K562 (cell line): ENCODE data around the gene FAF2. TPM values are rescaled to one million over a fixed set of nuclear protein-coding genes. Genes with fewer than 3 reads are reported as not detected.

Experiments
- ATAC-seq: fragments of 200-7000 bp; cut with Tn5 transposase; 3 replicates; pipeline ENCODE4 v1.9.1; 2020; ENCODE audit warnings: moderate library complexity
- BruUV-seq: library from RNA; stranded (reverse); fragments of 400-500 nt; replicated peaks from 2 replicates; lab custom pipeline; 2021; lab: Mats Ljungman, UMichigan
- CTCF ChIA-PET: fragments of 300-600 bp; formaldehyde crosslinking; extraction: SDS; loops from one replicate; lab custom pipeline; 2021; ENCODE audit warnings: low intra/inter-chr PET ratio; lab: Yijun Ruan, JAX
- POLR2A ChIA-PET: fragments of 300-600, 350-650 bp; sonication (Branson Sonifier 250); formaldehyde crosslinking; extraction: SDS; loops from one replicate; lab custom pipeline; 2021; ENCODE audit warnings: antibody characterized with exemption, inconsistent platforms; lab: Yijun Ruan, JAX
- DNase-seq, 4 experiments: peaks; one replicate each; pipeline versions ENCODE4 v3.0.0 to v3.0.0-alpha.2; 2011 to 2018; ENCODE audit warnings: low spot score in 3 of 4, mixed read lengths in 3 of 4; ENCODE audit errors: extremely low read depth in 1 of 4
- FAIRE-seq: peaks from 2 replicates; lab custom pipeline; 2011; peaks lifted over from hg19 to GRCh38; lab: Jason Lieb, UNC
- H2AFZ ChIP-seq: 2 replicates; pipeline ENCODE4 v1.6.0; 2011; ENCODE audit warnings: low read depth, low read length, control low read depth, inconsistent platforms
- H3K27ac ChIP-seq: fragments of 200-600 bp; 3 replicates; pipeline ENCODE4 v1.8.0; 2011; ENCODE audit warnings: low read depth, mild to moderate bottlenecking, control low read depth, inconsistent platforms, low read length, moderate library complexity, mixed read lengths; ENCODE audit errors: extremely low read depth
- H3K27me3 ChIP-seq, 2 experiments: fragments of 300-600 bp in 1 of 2; 2 replicates in 1 of 2; 3 replicates in 1 of 2; pipeline versions ENCODE4 v1.6.0 to v1.8.0; 2011; ENCODE audit warnings: inconsistent platforms in 2 of 2, low read length in 2 of 2, mild to moderate bottlenecking in 1 of 2, mixed read lengths in 1 of 2, moderate library complexity in 1 of 2; ENCODE audit not compliant: control insufficient read depth in 2 of 2, insufficient read depth in 2 of 2
- H3K36me3 ChIP-seq: fragments of 300-600 bp; 3 replicates; pipeline ENCODE4 v1.8.0; 2011; ENCODE audit warnings: mild to moderate bottlenecking, low read length, inconsistent platforms; ENCODE audit not compliant: control insufficient read depth, insufficient read depth
- H3K4me1 ChIP-seq, 2 experiments: fragments of 200-600 bp in 1 of 2; replicated peaks in 1 of 2; 2 replicates in 1 of 2; 3 replicates in 1 of 2; pipeline versions ENCODE4 v1.5.1 to v1.8.0; 2011; ENCODE audit warnings: inconsistent platforms in 2 of 2, low read length in 2 of 2, mild to moderate bottlenecking in 1 of 2, mixed read lengths in 1 of 2, moderate library complexity in 1 of 2; ENCODE audit not compliant: control insufficient read depth in 2 of 2, insufficient read depth in 2 of 2
- H3K4me2 ChIP-seq: 2 replicates; pipeline ENCODE4 v1.6.1; 2011; ENCODE audit warnings: low read length, control low read depth, inconsistent platforms, mixed read lengths; ENCODE audit not compliant: insufficient read depth
- H3K4me3 ChIP-seq: fragments of 200-600 bp; sonication (generic), shearing (Covaris generic); 2 replicates; pipeline ENCODE4 v1.5.1; 2016; ENCODE audit warnings: control low read depth, inconsistent platforms
- H3K79me2 ChIP-seq: fragments of 200-600 bp; 3 replicates; pipeline ENCODE4 v1.8.0; 2011; ENCODE audit warnings: low read length, inconsistent platforms; ENCODE audit not compliant: control insufficient read depth, insufficient read depth
- H3K9ac ChIP-seq, 2 experiments: 2 replicates each; pipeline versions ENCODE4 v1.6.0 to v1.6.1; 2011; ENCODE audit warnings: low read depth in 2 of 2, low read length in 2 of 2, control low read depth in 1 of 2, inconsistent platforms in 1 of 2, mild to moderate bottlenecking in 1 of 2, mixed read lengths in 1 of 2; ENCODE audit not compliant: insufficient read depth in 1 of 2
- H3K9me1 ChIP-seq: one replicate; pipeline ENCODE4 v1.6.0; 2011; ENCODE audit warnings: inconsistent platforms, mild to moderate bottlenecking, low read length, moderate library complexity; ENCODE audit not compliant: control insufficient read depth, insufficient read depth
- H3K9me3 ChIP-seq: replicated peaks from 2 replicates; pipeline ENCODE4 v1.5.1; 2011; ENCODE audit warnings: low read depth, low read length, inconsistent platforms; ENCODE audit not compliant: control insufficient read depth, insufficient read depth
- H4K20me1 ChIP-seq: replicated peaks from 2 replicates; pipeline ENCODE4 v1.6.1; 2011; ENCODE audit warnings: low read length, inconsistent platforms, mixed read lengths; ENCODE audit not compliant: control insufficient read depth, insufficient read depth
- CBFB ChIP-seq: sonication (generic); formaldehyde crosslinking; IDR thresholded peaks from 2 replicates; pipeline ENCODE4 v1.4.0; 2020; ENCODE audit warnings: mild to moderate bottlenecking, missing genetic modification reagents
- CC2D1A ChIP-seq: fragments of 450-650 bp; IDR thresholded peaks from 2 replicates; pipeline ENCODE4 v1.6.1; 2017; ENCODE audit warnings: mild to moderate bottlenecking
- CCAR2 ChIP-seq: fragments of 200-400 bp; formaldehyde crosslinking; IDR thresholded peaks from 2 replicates; pipeline ENCODE4 v1.6.1; 2017; ENCODE audit warnings: mild to moderate bottlenecking, low read depth, low read length
- E2F6 ChIP-seq, 2 experiments: IDR thresholded peaks; 2 replicates each; pipeline ENCODE4 v1.6.1; 2011; ENCODE audit warnings: borderline replicate concordance in 1 of 2, control low read depth in 1 of 2, low read depth in 1 of 2, low read length in 1 of 2, mild to moderate bottlenecking in 1 of 2, mixed read lengths in 1 of 2, moderate library complexity in 1 of 2; ENCODE audit not compliant: insufficient read depth in 1 of 2, insufficient read length in 1 of 2, poor library complexity in 1 of 2, severe bottlenecking in 1 of 2; ENCODE audit errors: extremely low read depth in 1 of 2
- JUNB ChIP-seq: fragments of 450-650 bp; formaldehyde crosslinking; conservative IDR thresholded peaks from 2 replicates; pipeline ENCODE4 v1.4.0; 2020; ENCODE audit warnings: mild to moderate bottlenecking
- NUFIP1 ChIP-seq: fragments of 450-650 bp; IDR thresholded peaks from 2 replicates; pipeline ENCODE4 v1.6.1; 2018; ENCODE audit not compliant: partially characterized antibody
- ZBTB7A ChIP-seq: IDR thresholded peaks from 2 replicates; pipeline ENCODE4 v1.6.1; 2011; ENCODE audit warnings: low read depth, mild to moderate bottlenecking, low read length, moderate library complexity, borderline replicate concordance; ENCODE audit not compliant: control insufficient read depth
- ZNF24 ChIP-seq: fragments of 450-650 bp; IDR thresholded peaks from 2 replicates; pipeline ENCODE4 v1.6.1; 2016
- ZNF668 ChIP-seq: fragments of 250-450 bp; sonication (Bioruptor Pico); IDR thresholded peaks from 2 replicates; pipeline ENCODE4 v1.8.0; 2022; ENCODE audit warnings: mild to moderate bottlenecking, inconsistent platforms
- WGBS: fragments of 100-300 bp; shearing (Covaris generic); methylation state at CpG from one replicate; pipeline ENCODE4 v1.1.6; 2016; ENCODE audit warnings: low coverage, mixed read lengths; ENCODE audit not compliant: insufficient coverage; ENCODE audit errors: missing lambda C conversion rate; 5-methylcytosine and 5-hydroxymethylcytosine counted together
- in situ Hi-C: fragments of 300-500 bp; cut with MboI; formaldehyde crosslinking; loops from 4 replicates; pipeline ENCODE4 v1.15.0; 2018; ENCODE audit warnings: inconsistent platforms, mixed read lengths
- intact Hi-C: fragments of 100-400 bp; cut with micrococcal nuclease; formaldehyde crosslinking; loops from 2 replicates; pipeline ENCODE4 v1.14.2; 2022
- polyA plus RNA-seq, 8 experiments: library from polyadenylated mRNA; depleted of rRNA in 4 of 8; stranded (reverse) in 5 of 8; unstranded in 3 of 8; fragments of >200 nt; fragmentation: Nextera tagmentation in 2 of 8; fragmentation: Illumina TruSeq in 1 of 8; extraction: Ambion mirVana in 2 of 8; extraction: Trizol in 1 of 8; gene quantifications; 2 replicates each; pipeline versions ENCODE4 v1.2.1 to v1.2.3, GENCODE V29; 2011 to 2014; ENCODE audit warnings: inconsistent platforms in 1 of 8, missing spikeins in 1 of 8
- total RNA-seq, 7 experiments: library from RNA; depleted of rRNA in 6 of 7; stranded (reverse); fragments of >200 nt in 6 of 7; fragmentation: Illumina TruSeq in 2 of 7; extraction: Trizol in 2 of 7; gene quantifications; 2 replicates each; pipeline versions ENCODE4 v1.2.1 to v1.2.3, GENCODE V29; 2011 to 2021; ENCODE audit warnings: low replicate concordance in 1 of 7
- TF ChIP-seq, protein P1 (sequence below): sonication (generic); formaldehyde crosslinking; IDR thresholded peaks from 2 replicates; pipeline ENCODE4 v1.5.0; 2020; ENCODE audit warnings: missing genetic modification reagents

The FAF2 gene
- total and polyA plus RNA-seq, 9 of the 15 experiments (the other 6 are each of a cell fraction or from before 2014, with no cell fraction given) = 25.0 to 44.6 (median 36.1) TPM

GRCh38 chr5:176491101-176491502, 42.9 kb downstream of the FAF2 start:
- POLR2A ChIA-PET = no interaction called here

More at GRCh38 chr5:176491101-176491502, 42.9 kb downstream of the FAF2 start:
- no peak overlapping the region for H3K4me2 ChIP-seq
- no peaks in the 10 kb centered on the region for H3K9me1 ChIP-seq
- no peaks in the 10 kb centered on the region for H4K20me1 ChIP-seq
- TF ChIP-seq, protein P1, sequence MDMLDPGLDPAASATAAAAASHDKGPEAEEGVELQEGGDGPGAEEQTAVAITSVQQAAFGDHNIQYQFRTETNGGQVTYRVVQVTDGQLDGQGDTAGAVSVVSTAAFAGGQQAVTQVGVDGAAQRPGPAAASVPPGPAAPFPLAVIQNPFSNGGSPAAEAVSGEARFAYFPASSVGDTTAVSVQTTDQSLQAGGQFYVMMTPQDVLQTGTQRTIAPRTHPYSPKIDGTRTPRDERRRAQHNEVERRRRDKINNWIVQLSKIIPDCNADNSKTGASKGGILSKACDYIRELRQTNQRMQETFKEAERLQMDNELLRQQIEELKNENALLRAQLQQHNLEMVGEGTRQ (CRISPR knock-in tag) = no peak
- no peak for TF ChIP-seq CC2D1A
- TF ChIP-seq ZNF24 = no peak
- TF ChIP-seq ZBTB7A = no peak
- TF ChIP-seq ZNF668 (CRISPR knock-in tag) = no peak
- no peak for TF ChIP-seq JUNB
- TF ChIP-seq NUFIP1 = no peak
- no peak for TF ChIP-seq CBFB (CRISPR knock-in tag)
- TF ChIP-seq E2F6 (IDR thresholded peaks at IDR 0.05; ENCODE audit: borderline replicate concordance in 1 of 2, extremely low read depth in 1 of 2, insufficient read depth in 1 of 2, insufficient read length in 1 of 2, low read depth in 1 of 2, low read length in 1 of 2, poor library complexity in 1 of 2, severe bottlenecking in 1 of 2) = no peak
- no peak for TF ChIP-seq CCAR2
- no peak overlapping the region for H3K4me3 ChIP-seq
- FAIRE-seq (no peak), ATAC-seq (no peak), DNase-seq (no peak)
- intact Hi-C loops (no loop called here), in situ Hi-C loops (no loop called here)
- H2AFZ ChIP-seq = no peak overlapping the region
- CTCF ChIA-PET = no interaction called here
- no peaks in the 10 kb centered on the region for H3K9me3 ChIP-seq
- no peaks in the 10 kb centered on the region for H3K27me3 ChIP-seq
- 69% methylated on average over 3 of the region's 3 CpGs for WGBS
- peaks cover under 1% of the 10 kb centered on the region; the same call in 1 of the 3 replicates for H3K79me2 ChIP-seq
- no peaks in the 10 kb centered on the region for H3K4me1 ChIP-seq
- no peak overlapping the region for H3K9ac ChIP-seq
- peaks cover 86% of the 10 kb centered on the region for H3K36me3 ChIP-seq
- no TSS peak for BruUV-seq
- no peak overlapping the region for H3K27ac ChIP-seq
